Measurements from ENCODE around the gene CYP24A1. TPM values are rescaled to one million over a fixed set of nuclear protein-coding genes. Genes with fewer than 3 reads are reported as not detected.
A peak's percentile ranks its signal among the peaks of the same experiment; 100 is the strongest.

CYP24A1 gene
- polyA plus RNA-seq, 1 donor (not counting 4 experiments of a cell fraction or from before 2014, with no cell fraction given) = 18.2 TPM

DNA sequence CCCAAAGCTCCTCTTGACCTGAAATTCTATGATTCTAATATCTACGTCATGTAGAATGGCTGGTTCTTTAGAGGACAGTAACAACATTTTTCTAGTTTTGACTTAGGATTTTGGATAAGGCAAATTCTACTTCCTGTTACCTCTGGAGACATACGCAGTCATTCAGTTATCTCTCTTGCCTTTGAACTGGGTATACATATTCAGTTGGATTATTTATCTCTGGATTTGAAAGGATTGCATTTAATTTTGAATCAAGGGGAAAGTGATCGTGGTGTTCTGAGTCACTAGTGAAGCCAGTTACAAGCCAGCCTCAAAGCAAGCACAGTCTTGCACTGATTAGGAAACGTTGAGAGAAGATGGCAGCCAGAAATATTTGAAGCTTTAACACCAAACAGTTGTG lies 68.1 kb downstream of the CYP24A1 start:
- DNase-seq (ENCODE audit: low read depth, low spot score) = no peak
- no peak for TF ChIP-seq EZH2 (IDR thresholded peaks at IDR 0.05; ENCODE audit: low read length)
- TF ChIP-seq, protein P1, sequence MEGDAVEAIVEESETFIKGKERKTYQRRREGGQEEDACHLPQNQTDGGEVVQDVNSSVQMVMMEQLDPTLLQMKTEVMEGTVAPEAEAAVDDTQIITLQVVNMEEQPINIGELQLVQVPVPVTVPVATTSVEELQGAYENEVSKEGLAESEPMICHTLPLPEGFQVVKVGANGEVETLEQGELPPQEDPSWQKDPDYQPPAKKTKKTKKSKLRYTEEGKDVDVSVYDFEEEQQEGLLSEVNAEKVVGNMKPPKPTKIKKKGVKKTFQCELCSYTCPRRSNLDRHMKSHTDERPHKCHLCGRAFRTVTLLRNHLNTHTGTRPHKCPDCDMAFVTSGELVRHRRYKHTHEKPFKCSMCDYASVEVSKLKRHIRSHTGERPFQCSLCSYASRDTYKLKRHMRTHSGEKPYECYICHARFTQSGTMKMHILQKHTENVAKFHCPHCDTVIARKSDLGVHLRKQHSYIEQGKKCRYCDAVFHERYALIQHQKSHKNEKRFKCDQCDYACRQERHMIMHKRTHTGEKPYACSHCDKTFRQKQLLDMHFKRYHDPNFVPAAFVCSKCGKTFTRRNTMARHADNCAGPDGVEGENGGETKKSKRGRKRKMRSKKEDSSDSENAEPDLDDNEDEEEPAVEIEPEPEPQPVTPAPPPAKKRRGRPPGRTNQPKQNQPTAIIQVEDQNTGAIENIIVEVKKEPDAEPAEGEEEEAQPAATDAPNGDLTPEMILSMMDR (optimal IDR thresholded peaks at IDR 0.05 in 1 of 3, IDR thresholded peaks at IDR 0.05 in 1 of 3, conservative IDR thresholded peaks at IDR 0.05 in 1 of 3; ENCODE audit: extremely low read depth in 1 of 3, insufficient read depth in 2 of 3, low read length in 3 of 3) = no peak
- Histone ChIP-seq H3K4me3 (ENCODE audit: control insufficient read depth in 2 of 3, extremely low read depth in 1 of 3, insufficient read depth in 2 of 3, low read depth in 1 of 3, low read length in 3 of 3) (no peak overlapping the region), H3K79me2 (ENCODE audit: control insufficient read depth, insufficient read depth, low read length) (no peaks in the 10 kb centered on the region), H3K4me1 (ENCODE audit: control insufficient read depth, extremely low read depth, insufficient read depth, low read length) (peaks cover 48% of the 10 kb centered on the region), H2AFZ (ENCODE audit: control insufficient read depth, low read length) (no peak overlapping the region), H3K27me3 (ENCODE audit: control insufficient read depth, extremely low read depth, insufficient read depth, low read length) (no peaks in the 10 kb centered on the region), H3K9me3 (ENCODE audit: control insufficient read depth, low read depth, low read length) (no peaks in the 10 kb centered on the region), H3K36me3 (ENCODE audit: control insufficient read depth in 2 of 2, extremely low read depth in 1 of 2, insufficient read depth in 2 of 2, low read length in 2 of 2) (no peaks in the 10 kb centered on the region), H3K9ac (ENCODE audit: control insufficient read depth, extremely low read depth, insufficient read depth, low read length) (no peak overlapping the region), H3K9me1 (ENCODE audit: control insufficient read depth, extremely low read depth, insufficient read depth, low read length) (no peaks in the 10 kb centered on the region), H3K27ac (ENCODE audit: control insufficient read depth, insufficient read depth, low read length) (peak overlapping the region; percentile 79), H3K4me2 (ENCODE audit: control insufficient read depth, extremely low read depth, insufficient read depth, low read depth, low read length) (peak overlapping the region; percentile 61), H4K20me1 (ENCODE audit: control insufficient read depth, extremely low read depth, insufficient read depth, low read length) (no peaks in the 10 kb centered on the region)
- dilution Hi-C loops (cut with MboI; ENCODE audit: extremely low pct_ligation_motif_present, low sequenced_read_pairs) = no loop called here
- peak; percentile 95 for FAIRE-seq

DNA sequence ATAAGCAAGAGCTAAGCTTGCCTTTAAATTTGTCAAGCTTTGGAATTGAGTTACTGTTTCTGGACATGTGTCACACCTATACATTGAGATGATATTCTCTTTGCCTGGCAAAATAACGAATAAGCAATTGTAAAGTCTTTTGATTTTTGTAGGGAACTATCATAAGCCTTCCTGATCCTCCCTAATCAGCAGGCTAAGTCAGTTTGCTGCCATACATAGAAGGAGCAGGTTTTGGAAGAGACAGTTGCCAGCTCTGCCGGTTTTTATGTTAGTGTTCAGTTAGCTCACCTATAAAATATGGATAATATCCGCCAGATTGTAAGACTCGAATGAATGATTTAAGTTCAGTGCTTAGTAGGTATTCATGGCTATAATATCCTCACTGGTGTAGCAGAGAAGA lies 69.0 kb downstream of the CYP24A1 start:
- no peak overlapping the region for H3K4me3 ChIP-seq (ENCODE audit: control insufficient read depth in 2 of 3, extremely low read depth in 1 of 3, insufficient read depth in 2 of 3, low read depth in 1 of 3, low read length in 3 of 3)
- no peaks in the 10 kb centered on the region for H3K36me3 ChIP-seq (ENCODE audit: control insufficient read depth in 2 of 2, extremely low read depth in 1 of 2, insufficient read depth in 2 of 2, low read length in 2 of 2)
- H3K9me1 ChIP-seq (ENCODE audit: control insufficient read depth, extremely low read depth, insufficient read depth, low read length) = no peaks in the 10 kb centered on the region
- no peak overlapping the region for H3K9ac ChIP-seq (ENCODE audit: control insufficient read depth, extremely low read depth, insufficient read depth, low read length)
- FAIRE-seq = no peak
- no peaks in the 10 kb centered on the region for H3K27me3 ChIP-seq (ENCODE audit: control insufficient read depth, extremely low read depth, insufficient read depth, low read length)
- no peak for TF ChIP-seq EZH2 (IDR thresholded peaks at IDR 0.05; ENCODE audit: low read length)
- TF ChIP-seq, protein P1 (optimal IDR thresholded peaks at IDR 0.05 in 1 of 3, IDR thresholded peaks at IDR 0.05 in 1 of 3, conservative IDR thresholded peaks at IDR 0.05 in 1 of 3; ENCODE audit: extremely low read depth in 1 of 3, insufficient read depth in 2 of 3, low read length in 3 of 3) = no peak
- H3K27ac ChIP-seq (ENCODE audit: control insufficient read depth, insufficient read depth, low read length) = peak overlapping the region; percentile 65
- peaks cover 39% of the 10 kb centered on the region for H3K4me1 ChIP-seq (ENCODE audit: control insufficient read depth, extremely low read depth, insufficient read depth, low read length)
- H3K4me2 ChIP-seq (ENCODE audit: control insufficient read depth, extremely low read depth, insufficient read depth, low read depth, low read length) = no peak overlapping the region
- no peaks in the 10 kb centered on the region for H3K9me3 ChIP-seq (ENCODE audit: control insufficient read depth, low read depth, low read length)
- dilution Hi-C loops (cut with MboI; ENCODE audit: extremely low pct_ligation_motif_present, low sequenced_read_pairs) = no loop called here
- peak overlapping the region; percentile 37 for H2AFZ ChIP-seq (ENCODE audit: control insufficient read depth, low read length)
- no peaks in the 10 kb centered on the region for H3K79me2 ChIP-seq (ENCODE audit: control insufficient read depth, insufficient read depth, low read length)
- no peaks in the 10 kb centered on the region for H4K20me1 ChIP-seq (ENCODE audit: control insufficient read depth, extremely low read depth, insufficient read depth, low read length)
- no peak for DNase-seq (ENCODE audit: low read depth, low spot score)
